ENCODE data around the gene TTLL10.
"Not testable (repeated sequence)": the region's sequence is repeated elsewhere in the genome, so short reads cannot be mapped to it uniquely, and the experiment has no call there.

DNA sequence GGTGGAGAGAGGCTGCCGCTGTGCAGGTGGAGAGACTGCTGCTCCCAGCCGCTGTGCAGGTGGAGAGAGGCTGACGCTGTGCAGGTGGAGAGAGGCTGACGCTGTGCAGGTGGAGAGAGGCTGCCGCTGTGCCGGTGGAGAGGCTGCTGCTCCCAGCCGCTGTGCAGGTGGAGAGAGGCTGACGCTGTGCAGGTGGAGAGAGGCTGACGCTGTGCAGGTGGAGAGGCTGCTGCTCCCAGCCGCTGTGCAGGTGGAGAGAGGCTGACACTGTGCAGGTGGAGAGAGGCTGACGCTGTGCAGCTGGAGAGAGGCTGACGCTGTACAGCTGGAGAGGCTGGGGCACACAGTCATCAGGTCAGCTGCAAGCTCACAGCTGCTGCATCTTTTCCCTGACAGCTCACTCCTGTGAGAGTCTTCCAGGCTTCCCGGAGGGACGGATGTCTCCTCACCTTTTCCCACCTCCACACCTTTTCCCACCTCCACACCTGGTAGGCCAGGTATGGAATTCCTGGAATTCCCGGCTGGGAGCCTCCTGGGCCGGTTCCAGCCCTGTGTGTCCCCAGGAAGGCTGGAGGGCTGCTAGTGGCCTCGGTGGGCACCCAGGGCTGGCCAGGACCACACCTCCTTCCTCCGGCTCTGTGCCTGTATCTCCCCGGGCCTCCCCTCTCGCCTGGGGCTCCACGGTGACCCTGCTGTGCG is 2.5 kb downstream of the TTLL10 start:
- not testable (repeated sequence) for TF ChIP-seq CTCF (IDR thresholded peaks at IDR 0.05; ENCODE audit: low read depth, low read length, missing input control); YY1 (IDR thresholded peaks at IDR 0.05); HNF4G (IDR thresholded peaks at IDR 0.05); SP1 (IDR thresholded peaks at IDR 0.05); TAF1 (conservative IDR thresholded peaks at IDR 0.05); GABPA (IDR thresholded peaks at IDR 0.05 in 1 of 2, conservative IDR thresholded peaks at IDR 0.05 in 1 of 2); EGR1 (IDR thresholded peaks at IDR 0.05; ENCODE audit: low read depth in 2 of 2); FOXA1 (IDR thresholded peaks at IDR 0.05); JUND (IDR thresholded peaks at IDR 0.05); NR2F2 (IDR thresholded peaks at IDR 0.05)
- TF ChIP-seq, protein P1, sequence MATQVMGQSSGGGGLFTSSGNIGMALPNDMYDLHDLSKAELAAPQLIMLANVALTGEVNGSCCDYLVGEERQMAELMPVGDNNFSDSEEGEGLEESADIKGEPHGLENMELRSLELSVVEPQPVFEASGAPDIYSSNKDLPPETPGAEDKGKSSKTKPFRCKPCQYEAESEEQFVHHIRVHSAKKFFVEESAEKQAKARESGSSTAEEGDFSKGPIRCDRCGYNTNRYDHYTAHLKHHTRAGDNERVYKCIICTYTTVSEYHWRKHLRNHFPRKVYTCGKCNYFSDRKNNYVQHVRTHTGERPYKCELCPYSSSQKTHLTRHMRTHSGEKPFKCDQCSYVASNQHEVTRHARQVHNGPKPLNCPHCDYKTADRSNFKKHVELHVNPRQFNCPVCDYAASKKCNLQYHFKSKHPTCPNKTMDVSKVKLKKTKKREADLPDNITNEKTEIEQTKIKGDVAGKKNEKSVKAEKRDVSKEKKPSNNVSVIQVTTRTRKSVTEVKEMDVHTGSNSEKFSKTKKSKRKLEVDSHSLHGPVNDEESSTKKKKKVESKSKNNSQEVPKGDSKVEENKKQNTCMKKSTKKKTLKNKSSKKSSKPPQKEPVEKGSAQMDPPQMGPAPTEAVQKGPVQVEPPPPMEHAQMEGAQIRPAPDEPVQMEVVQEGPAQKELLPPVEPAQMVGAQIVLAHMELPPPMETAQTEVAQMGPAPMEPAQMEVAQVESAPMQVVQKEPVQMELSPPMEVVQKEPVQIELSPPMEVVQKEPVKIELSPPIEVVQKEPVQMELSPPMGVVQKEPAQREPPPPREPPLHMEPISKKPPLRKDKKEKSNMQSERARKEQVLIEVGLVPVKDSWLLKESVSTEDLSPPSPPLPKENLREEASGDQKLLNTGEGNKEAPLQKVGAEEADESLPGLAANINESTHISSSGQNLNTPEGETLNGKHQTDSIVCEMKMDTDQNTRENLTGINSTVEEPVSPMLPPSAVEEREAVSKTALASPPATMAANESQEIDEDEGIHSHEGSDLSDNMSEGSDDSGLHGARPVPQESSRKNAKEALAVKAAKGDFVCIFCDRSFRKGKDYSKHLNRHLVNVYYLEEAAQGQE (IDR thresholded peaks at IDR 0.05), result not testable (repeated sequence)
- TF ChIP-seq, protein P2, sequence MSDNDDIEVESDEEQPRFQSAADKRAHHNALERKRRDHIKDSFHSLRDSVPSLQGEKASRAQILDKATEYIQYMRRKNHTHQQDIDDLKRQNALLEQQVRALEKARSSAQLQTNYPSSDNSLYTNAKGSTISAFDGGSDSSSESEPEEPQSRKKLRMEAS (IDR thresholded peaks at IDR 0.05), result not testable (repeated sequence)

Measured in liver (tissue), 3 donors.